ENCODE data around the gene PSMB11. TPM values are rescaled to one million over a fixed set of nuclear protein-coding genes. Genes with fewer than 3 reads are reported as not detected.

Gene PSMB11
- total RNA-seq, 1 experiment from 2014 or later, result not detected

DNA sequence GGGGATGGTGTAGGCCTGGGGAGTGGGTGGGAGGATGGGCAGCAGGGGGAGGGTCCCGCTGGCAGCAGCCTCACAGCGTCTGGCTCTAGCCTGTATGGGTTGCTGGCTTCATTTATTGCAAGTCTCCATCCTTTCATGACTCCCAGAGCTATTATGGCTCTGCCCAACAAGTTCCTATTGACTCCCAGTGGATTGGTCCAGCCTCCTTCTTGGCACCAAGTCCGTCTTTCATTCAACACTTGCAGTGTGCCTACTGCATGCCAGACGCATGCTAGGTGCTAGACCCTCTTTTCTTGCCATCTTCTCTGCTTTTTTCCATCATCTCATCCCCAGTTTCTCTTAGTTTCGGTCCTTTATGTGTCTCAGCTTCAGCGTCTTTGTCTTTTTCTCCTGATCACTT is 1.1 kb downstream of the PSMB11 start (continued):
- TF ChIP-seq, protein P1, sequence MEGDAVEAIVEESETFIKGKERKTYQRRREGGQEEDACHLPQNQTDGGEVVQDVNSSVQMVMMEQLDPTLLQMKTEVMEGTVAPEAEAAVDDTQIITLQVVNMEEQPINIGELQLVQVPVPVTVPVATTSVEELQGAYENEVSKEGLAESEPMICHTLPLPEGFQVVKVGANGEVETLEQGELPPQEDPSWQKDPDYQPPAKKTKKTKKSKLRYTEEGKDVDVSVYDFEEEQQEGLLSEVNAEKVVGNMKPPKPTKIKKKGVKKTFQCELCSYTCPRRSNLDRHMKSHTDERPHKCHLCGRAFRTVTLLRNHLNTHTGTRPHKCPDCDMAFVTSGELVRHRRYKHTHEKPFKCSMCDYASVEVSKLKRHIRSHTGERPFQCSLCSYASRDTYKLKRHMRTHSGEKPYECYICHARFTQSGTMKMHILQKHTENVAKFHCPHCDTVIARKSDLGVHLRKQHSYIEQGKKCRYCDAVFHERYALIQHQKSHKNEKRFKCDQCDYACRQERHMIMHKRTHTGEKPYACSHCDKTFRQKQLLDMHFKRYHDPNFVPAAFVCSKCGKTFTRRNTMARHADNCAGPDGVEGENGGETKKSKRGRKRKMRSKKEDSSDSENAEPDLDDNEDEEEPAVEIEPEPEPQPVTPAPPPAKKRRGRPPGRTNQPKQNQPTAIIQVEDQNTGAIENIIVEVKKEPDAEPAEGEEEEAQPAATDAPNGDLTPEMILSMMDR (IDR thresholded peaks at IDR 0.05 in 2 of 3, conservative IDR thresholded peaks at IDR 0.05 in 1 of 3; ENCODE audit: borderline replicate concordance in 1 of 3, insufficient read depth in 1 of 3, low read depth in 2 of 3, low read length in 2 of 3), result no peak
- TF ChIP-seq, protein P2, sequence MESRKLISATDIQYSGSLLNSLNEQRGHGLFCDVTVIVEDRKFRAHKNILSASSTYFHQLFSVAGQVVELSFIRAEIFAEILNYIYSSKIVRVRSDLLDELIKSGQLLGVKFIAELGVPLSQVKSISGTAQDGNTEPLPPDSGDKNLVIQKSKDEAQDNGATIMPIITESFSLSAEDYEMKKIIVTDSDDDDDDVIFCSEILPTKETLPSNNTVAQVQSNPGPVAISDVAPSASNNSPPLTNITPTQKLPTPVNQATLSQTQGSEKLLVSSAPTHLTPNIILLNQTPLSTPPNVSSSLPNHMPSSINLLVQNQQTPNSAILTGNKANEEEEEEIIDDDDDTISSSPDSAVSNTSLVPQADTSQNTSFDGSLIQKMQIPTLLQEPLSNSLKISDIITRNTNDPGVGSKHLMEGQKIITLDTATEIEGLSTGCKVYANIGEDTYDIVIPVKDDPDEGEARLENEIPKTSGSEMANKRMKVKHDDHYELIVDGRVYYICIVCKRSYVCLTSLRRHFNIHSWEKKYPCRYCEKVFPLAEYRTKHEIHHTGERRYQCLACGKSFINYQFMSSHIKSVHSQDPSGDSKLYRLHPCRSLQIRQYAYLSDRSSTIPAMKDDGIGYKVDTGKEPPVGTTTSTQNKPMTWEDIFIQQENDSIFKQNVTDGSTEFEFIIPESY (IDR thresholded peaks at IDR 0.05; ENCODE audit: extremely low read depth, insufficient replicate concordance, low read length), result no peak
- TF ChIP-seq SP1 (IDR thresholded peaks at IDR 0.05; ENCODE audit: low read depth) (no peak), YY1 (IDR thresholded peaks at IDR 0.05; ENCODE audit: extremely low read depth, insufficient replicate concordance, low read depth, low read length) (no peak)

DNA sequence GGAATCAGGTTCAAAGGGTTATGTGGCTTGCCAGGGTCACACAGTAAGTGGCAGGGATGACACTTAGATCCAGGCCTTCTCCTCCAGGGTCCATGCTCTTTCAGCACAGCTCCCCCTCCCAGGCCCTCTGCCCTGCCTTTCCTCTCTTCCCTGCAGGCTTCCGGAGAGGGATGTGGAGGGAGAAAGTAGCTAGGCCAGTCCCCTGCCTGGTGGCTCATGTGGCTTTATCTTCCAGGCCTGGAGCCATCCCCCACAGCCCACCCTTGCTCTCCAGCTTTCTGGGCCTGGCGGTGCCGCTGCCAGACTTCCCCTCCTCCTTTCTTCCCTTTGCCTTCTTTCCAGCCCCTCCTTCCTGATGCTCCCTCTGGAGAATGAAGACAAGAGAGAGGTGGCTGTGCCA is 1.7 kb downstream of the PSMB11 start:
- ChIA-PET CTCF (no interaction called here), POLR2A (no interaction called here), RAD21 (ENCODE audit: low non-redundant PET in 1 of 2, low total read pairs in 2 of 2, uncharacterized antibody in 2 of 2, unreplicated experiment in 2 of 2) (no interaction called here)
- no peak for ATAC-seq
- Histone ChIP-seq H3K9me3 (ENCODE audit: control insufficient read depth in 1 of 2, insufficient read depth in 1 of 2, low read depth in 1 of 2, low read length in 2 of 2) (no peaks in the 10 kb centered on the region), H3K9ac (ENCODE audit: low read length) (no peak overlapping the region), H2AFZ (ENCODE audit: low read depth, low read length, poor library complexity, severe bottlenecking) (no peak overlapping the region), H3K4me2 (ENCODE audit: low read length) (no peak overlapping the region), H3K27me3 (ENCODE audit: insufficient read depth, low read length) (no peaks in the 10 kb centered on the region), H3K4me1 (ENCODE audit: control insufficient read depth in 1 of 2, insufficient read depth in 2 of 2, low read length in 2 of 2) (peaks cover 0 to 5% of the 10 kb centered on the region in 2 experiments; a peak in 1 of 4 replicates), H4K20me1 (ENCODE audit: insufficient read depth) (no peaks in the 10 kb centered on the region), H3K79me2 (ENCODE audit: insufficient read depth, low read length) (no peaks in the 10 kb centered on the region), H3K36me3 (ENCODE audit: control insufficient read depth in 1 of 2, insufficient read depth in 2 of 2, low read length in 2 of 2) (no peaks in the 10 kb centered on the region), H3K4me3 (replicated peaks in 1 of 2; ENCODE audit: low read depth in 1 of 2, low read length in 2 of 2) (no peak overlapping the region), H3K9me2 (ENCODE audit: insufficient read depth) (no peaks in the 10 kb centered on the region), H3K27ac (ENCODE audit: low read depth, low read length) (no peak overlapping the region)
- BruUV-seq (replicated peaks), result no TSS peak
- no peak for DNase-seq (ENCODE audit: low read depth, low spot score)
- no peak for TF ChIP-seq JUND (IDR thresholded peaks at IDR 0.05)
- intact Hi-C loops (cut with micrococcal nuclease), result no loop called here
